Measurements from ENCODE around the gene WHRN. TPM values are rescaled to one million over a fixed set of nuclear protein-coding genes. Genes with fewer than 3 reads are reported as not detected.

The WHRN gene
- total and polyA plus RNA-seq, 2 donors from 2014 or later, result 4.4 to 14.8 TPM

- Histone ChIP-seq H3K36me3 (ENCODE audit: control insufficient read depth in 2 of 3, insufficient read depth in 3 of 3, low read length in 3 of 3) (peaks cover 9 to 48% (median 20%) of the 10 kb centered on the region in 3 donors), H3K27ac (ENCODE audit: low read depth in 2 of 2, low read length in 2 of 2) (no peak overlapping the region), H3K4me1 (ENCODE audit: control insufficient read depth in 2 of 3, insufficient read depth in 2 of 3, low read depth in 1 of 3, low read length in 3 of 3) (no peaks in the 10 kb centered on the region), H3K27me3 (ENCODE audit: control insufficient read depth, insufficient read depth, low read length) (no peaks in the 10 kb centered on the region), H3K4me3 (ENCODE audit: low read length in 3 of 3) (no peak overlapping the region), H3K9ac (ENCODE audit: low read length in 3 of 3) (no peak overlapping the region), H3K9me3 (ENCODE audit: control insufficient read depth in 2 of 3, insufficient read depth in 1 of 3, low read length in 3 of 3) (no peaks in the 10 kb centered on the region)
- DNase-seq (no peak), FAIRE-seq (no peak)
- intact Hi-C loops (cut with DNase I), result no loop called here
- no peak for TF ChIP-seq CTCF (IDR thresholded peaks at IDR 0.05; ENCODE audit: borderline replicate concordance, extremely low read depth, insufficient read depth)
Observed at GRCh38 chr9:114357360-114357759, 147.9 kb downstream of the WHRN start.

- H3K4me3 ChIP-seq (ENCODE audit: low read length in 3 of 3), result no peak overlapping the region
- no peaks in the 10 kb centered on the region for H3K9me3 ChIP-seq (ENCODE audit: control insufficient read depth in 2 of 3, insufficient read depth in 1 of 3, low read length in 3 of 3)
- intact Hi-C loops (cut with DNase I), result no loop called here
- no peak for TF ChIP-seq CTCF (IDR thresholded peaks at IDR 0.05; ENCODE audit: borderline replicate concordance, extremely low read depth, insufficient read depth)
- no peak overlapping the region for H3K9ac ChIP-seq (ENCODE audit: low read length in 3 of 3)
- H3K36me3 ChIP-seq (ENCODE audit: control insufficient read depth in 2 of 3, insufficient read depth in 3 of 3, low read length in 3 of 3), result peaks cover 9 to 45% (median 18%) of the 10 kb centered on the region in 3 donors
- no peaks in the 10 kb centered on the region for H3K27me3 ChIP-seq (ENCODE audit: control insufficient read depth, insufficient read depth, low read length)
- H3K27ac ChIP-seq (ENCODE audit: low read depth in 2 of 2, low read length in 2 of 2), result no peak overlapping the region
- FAIRE-seq (no peak), DNase-seq (peak in 1 of 5 donors; percentile 55)
- H3K4me1 ChIP-seq (ENCODE audit: control insufficient read depth in 2 of 3, insufficient read depth in 2 of 3, low read depth in 1 of 3, low read length in 3 of 3), result no peaks in the 10 kb centered on the region
Observed at GRCh38 chr9:114356792-114357191, 148.5 kb downstream of the WHRN start.

- DNase-seq (peak in 1 of 5 donors; percentile 45), FAIRE-seq (no peak)
- peaks cover 4 to 36% (median 13%) of the 10 kb centered on the region in 3 donors for H3K36me3 ChIP-seq (ENCODE audit: control insufficient read depth in 2 of 3, insufficient read depth in 3 of 3, low read length in 3 of 3)
Observed at GRCh38 chr9:114355821-114356220, 149.5 kb downstream of the WHRN start.

More at GRCh38 chr9:114355821-114356220, 149.5 kb downstream of the WHRN start:
- H3K4me3 ChIP-seq (ENCODE audit: low read length in 3 of 3), result no peak overlapping the region
- H3K27me3 ChIP-seq (ENCODE audit: control insufficient read depth, insufficient read depth, low read length), result no peaks in the 10 kb centered on the region
- H3K9ac ChIP-seq (ENCODE audit: low read length in 3 of 3), result no peak overlapping the region
- intact Hi-C loops (cut with DNase I), result no loop called here
- no peak overlapping the region for H3K27ac ChIP-seq (ENCODE audit: low read depth in 2 of 2, low read length in 2 of 2)
- no peaks in the 10 kb centered on the region for H3K4me1 ChIP-seq (ENCODE audit: control insufficient read depth in 2 of 3, insufficient read depth in 2 of 3, low read depth in 1 of 3, low read length in 3 of 3)
- no peaks in the 10 kb centered on the region for H3K9me3 ChIP-seq (ENCODE audit: control insufficient read depth in 2 of 3, insufficient read depth in 1 of 3, low read length in 3 of 3)
- no peak for TF ChIP-seq CTCF (IDR thresholded peaks at IDR 0.05; ENCODE audit: borderline replicate concordance, extremely low read depth, insufficient read depth)

Other genes starting within 250 kb of the WHRN start
- not detected for gene ORM1, start 182.4 kb downstream of the WHRN start, total RNA-seq
- gene ORM1, start 182.4 kb downstream of the WHRN start, polyA plus RNA-seq (ENCODE audit: insufficient read depth, low read depth, low replicate concordance), result 0.73 TPM
- gene ORM2, start 175.6 kb downstream of the WHRN start, total RNA-seq, result not detected
- gene ORM2, start 175.6 kb downstream of the WHRN start, polyA plus RNA-seq (ENCODE audit: insufficient read depth, low read depth, low replicate concordance), result not detected
- 52.1 TPM for gene AKNA, start 117.5 kb downstream of the WHRN start, total RNA-seq
- 6.1 TPM for gene AKNA, start 117.5 kb downstream of the WHRN start, polyA plus RNA-seq (ENCODE audit: insufficient read depth, low read depth, low replicate concordance)
- gene ATP6V1G1, start 82.3 kb upstream of the WHRN start, total RNA-seq, result 103 TPM
- 215 TPM for gene ATP6V1G1, start 82.3 kb upstream of the WHRN start, polyA plus RNA-seq (ENCODE audit: insufficient read depth, low read depth, low replicate concordance)
- 11.3 TPM for gene TMEM268, start 105.8 kb upstream of the WHRN start, total RNA-seq
- 6.2 TPM for gene TMEM268, start 105.8 kb upstream of the WHRN start, polyA plus RNA-seq (ENCODE audit: insufficient read depth, low read depth, low replicate concordance)
- not detected for gene TEX53, start 152.3 kb upstream of the WHRN start, total RNA-seq
- gene TEX53, start 152.3 kb upstream of the WHRN start, polyA plus RNA-seq (ENCODE audit: insufficient read depth, low read depth, low replicate concordance), result not detected
- not detected for gene TEX48, start 176.7 kb upstream of the WHRN start, total RNA-seq
- not detected for gene TEX48, start 176.7 kb upstream of the WHRN start, polyA plus RNA-seq (ENCODE audit: insufficient read depth, low read depth, low replicate concordance)

Data from kidney (tissue), 14 donors.